H1 (cell line): ENCODE results near the gene CELF4. TPM values are rescaled to one million over a fixed set of nuclear protein-coding genes. Genes with fewer than 3 reads are reported as not detected.

Experiments used
- CTCF ChIA-PET: fragments of 300-600 bp; sonication (Branson Sonifier 250); formaldehyde crosslinking; loops from one replicate; lab custom pipeline; 2021; ENCODE audit not compliant: partially characterized antibody; lab: Charles Lee
- POLR2A ChIA-PET: fragments of 300-600 bp; sonication (Branson Sonifier 250); formaldehyde crosslinking; loops from one replicate; lab custom pipeline; 2021; ENCODE audit warnings: inconsistent platforms; ENCODE audit not compliant: partially characterized antibody; lab: Charles Lee
- DNase-seq, 2 experiments: peaks; one replicate each; pipeline versions ENCODE4 v3.0.0 to v3.0.0-alpha.2; 2010 to 2022; ENCODE audit warnings: low spot score in 2 of 2, low read depth in 1 of 2, mixed read lengths in 1 of 2
- FAIRE-seq: peaks from 2 replicates; lab custom pipeline; 2011; peaks lifted over from hg19 to GRCh38; lab: Jason Lieb, UNC
- H2AFZ ChIP-seq: 2 replicates; pipeline ENCODE4 v1.8.1; 2012; ENCODE audit warnings: low read length, inconsistent platforms
- H2AK5ac ChIP-seq: 2 replicates; pipeline ENCODE4 v1.6.1; 2013; ENCODE audit warnings: low read depth, low read length
- H2BK120ac ChIP-seq: replicated peaks from 2 replicates; pipeline ENCODE3; 2013; ENCODE audit warnings: low read depth, low read length, inconsistent platforms
- H2BK12ac ChIP-seq: 2 replicates; pipeline ENCODE4 v1.6.1; 2013; ENCODE audit warnings: low read depth, low read length
- H2BK15ac ChIP-seq: 2 replicates; pipeline ENCODE4 v1.6.1; 2013; ENCODE audit warnings: low read length
- H2BK20ac ChIP-seq: 2 replicates; pipeline ENCODE4 v1.6.1; 2013; ENCODE audit warnings: low read length
- H2BK5ac ChIP-seq: 2 replicates; pipeline ENCODE4 v1.6.1; 2013; ENCODE audit warnings: low read depth, low read length
- H3K14ac ChIP-seq: 2 replicates; pipeline ENCODE4 v1.6.1; 2013; ENCODE audit warnings: inconsistent platforms; ENCODE audit not compliant: insufficient read length
- H3K18ac ChIP-seq: 2 replicates; pipeline ENCODE4 v1.6.1; 2013; ENCODE audit warnings: low read length; ENCODE audit errors: extremely low read depth
- H3K23ac ChIP-seq: 2 replicates; pipeline ENCODE4 v1.6.1; 2013; ENCODE audit warnings: inconsistent platforms; ENCODE audit not compliant: insufficient read length
- H3K23me2 ChIP-seq: 2 replicates; pipeline ENCODE4 v1.6.1; 2013; ENCODE audit warnings: low read depth, low read length
- H3K27ac ChIP-seq: 2 replicates; pipeline ENCODE4 v1.6.1; 2011; ENCODE audit warnings: low read depth, low read length, inconsistent platforms
- H3K27me3 ChIP-seq, 4 experiments: replicated peaks in 1 of 4; 1 replicate in 1 of 4; 2 replicates in 3 of 4; pipeline versions ENCODE4 v1.6.1 to v1.8.1; 2011 to 2013; ENCODE audit warnings: low read length in 3 of 4, mild to moderate bottlenecking in 3 of 4, inconsistent platforms in 2 of 4, mixed read lengths in 2 of 4, moderate library complexity in 1 of 4; ENCODE audit not compliant: control insufficient read depth in 3 of 4, insufficient read depth in 3 of 4; ENCODE audit errors: extremely low read depth in 1 of 4
- H3K36me3 ChIP-seq, 4 experiments: 2 replicates each; pipeline versions ENCODE4 v1.6.1 to v1.8.1; 2011 to 2013; ENCODE audit warnings: mild to moderate bottlenecking in 4 of 4, low read length in 3 of 4, moderate library complexity in 2 of 4, control low read depth in 1 of 4, inconsistent platforms in 1 of 4; ENCODE audit not compliant: insufficient read depth in 4 of 4, control insufficient read depth in 2 of 4
- H3K4ac ChIP-seq: replicated peaks from 2 replicates; pipeline ENCODE3; 2013; ENCODE audit warnings: low read length, low read depth, mixed read lengths, inconsistent platforms; ENCODE audit not compliant: insufficient read length
- H3K4me1 ChIP-seq, 4 experiments: replicated peaks in 1 of 4; 1 replicate in 1 of 4; 2 replicates in 3 of 4; pipeline versions ENCODE4 v1.6.1 to v1.8.1; 2011 to 2013; ENCODE audit warnings: low read length in 3 of 4, inconsistent platforms in 2 of 4, mixed read lengths in 1 of 4; ENCODE audit not compliant: insufficient read depth in 4 of 4, control insufficient read depth in 3 of 4
- H3K4me2 ChIP-seq, 2 experiments: 2 replicates each; pipeline versions ENCODE4 v1.6.1 to v1.8.1; 2011 to 2013; ENCODE audit warnings: low read depth in 2 of 2, low read length in 2 of 2, control low read depth in 1 of 2, inconsistent platforms in 1 of 2, mild to moderate bottlenecking in 1 of 2; ENCODE audit not compliant: insufficient read depth in 1 of 2
- H3K4me3 ChIP-seq, 4 experiments: fragments of 200-600, 300-600 bp in 1 of 4; sonication (generic), shearing (Covaris generic), sonication (Bioruptor Twin) in 1 of 4; 2 replicates each; pipeline versions ENCODE4 v1.5.1 to v1.8.1; 2011 to 2016; ENCODE audit warnings: low read length in 4 of 4, low read depth in 3 of 4, control low read depth in 2 of 4, inconsistent platforms in 2 of 4, mild to moderate bottlenecking in 2 of 4, mixed read lengths in 1 of 4, moderate library complexity in 1 of 4; ENCODE audit not compliant: insufficient read depth in 2 of 4; ENCODE audit errors: extremely low read depth in 1 of 4
- H3K56ac ChIP-seq: replicated peaks from 2 replicates; pipeline ENCODE3; 2013; ENCODE audit warnings: low read depth, mild to moderate bottlenecking, mixed read lengths, low read length, inconsistent platforms; ENCODE audit not compliant: insufficient read length
- H3K79me1 ChIP-seq: 2 replicates; pipeline ENCODE4 v1.6.1; 2013; ENCODE audit warnings: low read depth, low read length, control low read depth
- H3K79me2 ChIP-seq, 2 experiments: 2 replicates each; pipeline versions ENCODE4 v1.6.1 to v1.8.1; 2012 to 2013; ENCODE audit warnings: low read length in 2 of 2, mild to moderate bottlenecking in 2 of 2, inconsistent platforms in 1 of 2; ENCODE audit not compliant: insufficient read depth in 2 of 2, control insufficient read depth in 1 of 2
- H3K9ac ChIP-seq, 4 experiments: replicated peaks in 1 of 4; 1 replicate in 1 of 4; 2 replicates in 3 of 4; pipeline versions ENCODE4 v1.6.1 to v1.8.1; 2011 to 2013; ENCODE audit warnings: low read depth in 3 of 4, low read length in 3 of 4, control low read depth in 2 of 4, mild to moderate bottlenecking in 2 of 4, moderate library complexity in 2 of 4, inconsistent platforms in 1 of 4; ENCODE audit errors: extremely low read depth in 1 of 4
- H3K9me3 ChIP-seq, 2 experiments: 2 replicates each; pipeline versions ENCODE4 v1.6.1 to v1.8.1; 2012 to 2013; ENCODE audit warnings: mild to moderate bottlenecking in 2 of 2, moderate library complexity in 2 of 2, control low read depth in 1 of 2, inconsistent platforms in 1 of 2, low read depth in 1 of 2, low read length in 1 of 2, mixed read lengths in 1 of 2; ENCODE audit not compliant: insufficient read depth in 2 of 2
- H4K20me1 ChIP-seq, 2 experiments: replicated peaks in 1 of 2; 2 replicates each; pipeline versions ENCODE3 to v1.8.1; 2011 to 2013; ENCODE audit warnings: inconsistent platforms in 2 of 2, low read length in 2 of 2, mild to moderate bottlenecking in 1 of 2; ENCODE audit not compliant: insufficient read depth in 2 of 2, control insufficient read depth in 1 of 2
- H4K5ac ChIP-seq: 2 replicates; pipeline ENCODE4 v1.6.1; 2013; ENCODE audit warnings: low read length, low read depth, mixed read lengths, inconsistent platforms; ENCODE audit not compliant: insufficient read length
- H4K8ac ChIP-seq: 2 replicates; pipeline ENCODE4 v1.8.0; 2013; ENCODE audit warnings: mild to moderate bottlenecking, moderate library complexity, low read length, inconsistent platforms; ENCODE audit not compliant: insufficient read depth; ENCODE audit errors: extremely low read depth
- H4K91ac ChIP-seq: replicated peaks from 2 replicates; pipeline ENCODE3; 2013; ENCODE audit warnings: low read length, mixed read lengths, inconsistent platforms; ENCODE audit not compliant: insufficient read length
- ATF3 ChIP-seq: IDR thresholded peaks from 2 replicates; pipeline ENCODE4 v1.6.1; 2011; ENCODE audit warnings: low read depth, mild to moderate bottlenecking, low read length; ENCODE audit not compliant: insufficient read depth
- CBX5 ChIP-seq: fragments of 300-800, 300-1000 bp; sonication (generic); IDR thresholded peaks from 2 replicates; pipeline ENCODE4 v1.7.1; 2016; ENCODE audit warnings: antibody characterized with exemption, low read length, low read depth
- CHD2 ChIP-seq: IDR thresholded peaks from 2 replicates; pipeline ENCODE4 v1.6.1; 2012; ENCODE audit warnings: low read length, improper control_type of control experiment
- GTF2F1 ChIP-seq: IDR thresholded peaks from 2 replicates; pipeline ENCODE4 v1.6.1; 2012; ENCODE audit warnings: low read depth, low read length, improper control_type of control experiment, borderline replicate concordance
- KDM1A ChIP-seq: fragments of 200-600, 300-600 bp; sonication (generic); IDR thresholded peaks from 2 replicates; pipeline ENCODE4 v1.7.1; 2016; ENCODE audit warnings: mild to moderate bottlenecking, low read length, borderline replicate concordance
- NRF1 ChIP-seq: IDR thresholded peaks from 2 replicates; pipeline ENCODE4 v1.6.1; 2011; ENCODE audit warnings: mild to moderate bottlenecking, low read depth, low read length, improper control_type of control experiment
- RBBP5 ChIP-seq: IDR thresholded peaks from 2 replicates; pipeline ENCODE4 v1.7.1; 2012; ENCODE audit warnings: low read depth, mild to moderate bottlenecking, inconsistent platforms, low read length, moderate library complexity, borderline replicate concordance
- SAP30 ChIP-seq: fragments of 300-600 bp; sonication (generic); IDR thresholded peaks from 2 replicates; pipeline ENCODE4 v1.7.1; 2012; ENCODE audit warnings: low read length, moderate library complexity, mild to moderate bottlenecking, inconsistent platforms; ENCODE audit not compliant: insufficient read depth, insufficient replicate concordance
- SP1 ChIP-seq: IDR thresholded peaks from 2 replicates; pipeline ENCODE4 v1.6.1; 2011; ENCODE audit warnings: low read depth, low read length
- SRF ChIP-seq: IDR thresholded peaks from 2 replicates; pipeline ENCODE4 v1.6.1; 2011; ENCODE audit warnings: mild to moderate bottlenecking, low read depth, low read length, moderate library complexity
- SUZ12 ChIP-seq: fragments of 200-600 bp; sonication (generic); IDR thresholded peaks from 2 replicates; pipeline ENCODE4 v1.6.1; 2012; ENCODE audit warnings: mild to moderate bottlenecking, inconsistent platforms, low read length, moderate library complexity, mixed read lengths
- TEAD4 ChIP-seq: IDR thresholded peaks from 2 replicates; pipeline ENCODE4 v1.6.1; 2012; ENCODE audit warnings: low read depth, low read length, inconsistent platforms, mixed read lengths
- WGBS, 2 experiments: shearing (Covaris generic) in 1 of 2; methylation state at CpG; one replicate each; pipeline versions ENCODE4 v1.1.6 to v1.1.7; 2013 to 2015; ENCODE audit warnings: low lambda C conversion rate in 2 of 2, mixed read lengths in 2 of 2, inconsistent platforms in 1 of 2, low coverage in 1 of 2, missing lambda C conversion rate in 1 of 2; ENCODE audit not compliant: insufficient replicate concordance in 2 of 2, insufficient coverage in 1 of 2, insufficient read length in 1 of 2; ENCODE audit errors: extremely low coverage in 1 of 2, missing lambda C conversion rate in 1 of 2; 5-methylcytosine and 5-hydroxymethylcytosine counted together
- polyA plus RNA-seq, 7 experiments: library from polyadenylated mRNA; depleted of rRNA in 3 of 7; stranded (reverse) in 5 of 7; unstranded in 2 of 7; fragments of >200 nt in 5 of 7; fragments of 200-250 nt in 2 of 7; gene quantifications; 1 replicate in 5 of 7; 2 replicates in 1 of 7; 4 replicates in 1 of 7; pipeline versions ENCODE4 v1.2.1 to v1.2.3, GENCODE V29; 2011 to 2013; ENCODE audit warnings: missing spikeins in 2 of 7, mixed read lengths in 2 of 7
- total RNA-seq: library from RNA; stranded (reverse); fragmentation: NEBNext Ultra II Directional; extraction: Animal tissue kit (Norgen Biotek cat#: 25700); gene quantifications from 2 replicates; pipeline ENCODE4 v1.2.1, GENCODE V29; 2021

The CELF4 gene
- total and polyA plus RNA-seq, 2 of the 8 experiments (the other 6 are each of a cell fraction or from before 2014, with no cell fraction given) = 1.6 to 3.4 TPM

DNA sequence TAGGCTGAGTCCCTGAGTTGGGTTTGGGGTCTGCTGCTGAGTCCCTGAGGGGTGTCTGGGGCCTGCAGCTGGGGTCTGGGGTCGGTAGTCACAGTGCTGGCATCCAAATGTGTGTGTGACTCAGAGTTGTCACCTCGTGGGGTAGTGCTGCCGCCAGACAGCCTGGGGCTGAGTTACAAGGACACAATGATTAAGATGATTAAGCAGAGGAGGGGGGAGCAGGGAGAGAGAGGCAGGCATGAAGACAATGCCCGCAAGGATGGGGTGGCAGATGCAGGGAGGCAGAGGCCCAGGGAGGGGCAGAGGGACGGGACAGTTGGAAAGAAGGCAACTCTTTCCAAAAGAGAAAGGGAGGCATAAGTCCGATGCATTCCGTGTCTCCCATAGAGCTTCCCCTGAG lies 120.2 kb downstream of the CELF4 start:
- no peak overlapping the region for H2AFZ ChIP-seq
- H3K4me3 ChIP-seq = no peak overlapping the region
- H3K9ac ChIP-seq = no peak overlapping the region
- no peak overlapping the region for H2BK120ac ChIP-seq
- H3K36me3 ChIP-seq = no peaks in the 10 kb centered on the region
- H3K27ac ChIP-seq = no peak overlapping the region
- no peaks in the 10 kb centered on the region for H3K79me2 ChIP-seq
- WGBS, 2 experiments = 68% methylated on average over 5 of the region's 7 CpGs; no CpG with 5 or more reads in 1 of the 2 experiments
- H2AK5ac ChIP-seq = no peak overlapping the region
- peaks cover 2% of the 10 kb centered on the region for H3K23me2 ChIP-seq
- H3K4me1 ChIP-seq = peaks cover 0 to 16% (median 10%) of the 10 kb centered on the region in 4 experiments; a peak in 6 of 7 replicates
- POLR2A ChIA-PET = interaction anchor here (0.7 kb wide), 1 partner anchor 50 kb away, joined by 3 read pairs; no protein-coding TSS in a partner anchor
- H2BK12ac ChIP-seq = no peak overlapping the region
- no peak overlapping the region for H3K4me2 ChIP-seq
- no peak overlapping the region for H3K4ac ChIP-seq
- H4K8ac ChIP-seq = no peak overlapping the region
- no peaks in the 10 kb centered on the region for H3K9me3 ChIP-seq
- FAIRE-seq = no peak
- no peak overlapping the region for H2BK15ac ChIP-seq
- CTCF ChIA-PET = interaction anchor here (0.6 to 13.4 kb wide), 24 partner anchors 13 to 503 kb away, joined by 3 to 144 read pairs (median 7); no protein-coding TSS in a partner anchor
- no peak for DNase-seq
- no peaks in the 10 kb centered on the region for H4K20me1 ChIP-seq
- no peaks in the 10 kb centered on the region for H3K79me1 ChIP-seq
- no peak for TF ChIP-seq SRF
- no peak for TF ChIP-seq NRF1
- no peak for TF ChIP-seq KDM1A
- TF ChIP-seq SP1 = no peak
- no peak for TF ChIP-seq TEAD4
- TF ChIP-seq CBX5 = no peak
- TF ChIP-seq SAP30 = no peak
- TF ChIP-seq RBBP5 = no peak
- TF ChIP-seq SUZ12 = no peak
- TF ChIP-seq CHD2 = no peak
- no peak for TF ChIP-seq ATF3
- TF ChIP-seq GTF2F1 = no peak
- H2BK20ac ChIP-seq = no peak overlapping the region
- H3K23ac ChIP-seq = no peak overlapping the region
- no peak overlapping the region for H4K91ac ChIP-seq
- no peaks in the 10 kb centered on the region for H3K27me3 ChIP-seq
- H4K5ac ChIP-seq = no peak overlapping the region
- H3K18ac ChIP-seq = no peak overlapping the region
- H2BK5ac ChIP-seq = no peak overlapping the region
- H3K14ac ChIP-seq = no peak overlapping the region
- H3K56ac ChIP-seq = no peak overlapping the region
